ENCODE results near the gene GPHA2. TPM values are rescaled to one million over a fixed set of nuclear protein-coding genes. Genes with fewer than 3 reads are reported as not detected.

GPHA2 gene
- total RNA-seq, 4 donors from 2014 or later: not detected

DNA sequence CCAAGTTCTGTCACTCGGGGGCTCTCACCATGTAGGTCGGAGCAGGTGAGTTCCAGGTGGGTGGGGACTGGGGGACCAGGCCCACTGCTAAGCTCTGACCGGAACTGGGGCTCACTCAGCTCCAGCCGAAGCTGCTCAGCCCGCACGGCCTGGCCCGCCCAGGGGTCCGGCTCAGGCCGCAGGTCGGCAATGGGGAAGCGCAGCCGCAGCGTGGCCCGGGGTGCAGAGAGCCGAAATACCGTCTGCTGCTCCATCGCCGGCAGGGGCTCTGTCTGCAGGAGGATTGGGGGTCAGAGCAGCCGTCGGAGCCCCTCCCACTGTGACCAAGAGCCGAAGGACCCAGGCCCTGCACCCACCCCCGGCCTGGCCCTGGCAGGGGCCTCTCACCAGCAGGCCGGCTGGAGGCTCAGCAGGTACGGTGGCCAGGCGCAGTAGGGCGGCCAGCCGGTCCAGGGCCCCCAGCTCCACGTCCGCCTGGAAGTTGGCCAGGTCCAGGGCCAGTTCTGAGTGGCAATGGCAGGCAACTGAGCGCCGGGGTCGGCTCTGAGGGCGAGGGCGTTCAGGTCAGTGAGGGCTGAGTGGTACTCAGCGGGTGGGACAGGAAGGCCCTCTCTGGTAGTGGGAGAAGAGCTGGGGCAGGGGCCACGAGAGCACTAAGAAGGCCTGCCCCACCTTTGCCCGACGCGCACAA, 25.9 kb downstream of the GPHA2 start:
- DNase-seq (ENCODE audit: extremely low spot score): no peak
- TF ChIP-seq, protein P1, sequence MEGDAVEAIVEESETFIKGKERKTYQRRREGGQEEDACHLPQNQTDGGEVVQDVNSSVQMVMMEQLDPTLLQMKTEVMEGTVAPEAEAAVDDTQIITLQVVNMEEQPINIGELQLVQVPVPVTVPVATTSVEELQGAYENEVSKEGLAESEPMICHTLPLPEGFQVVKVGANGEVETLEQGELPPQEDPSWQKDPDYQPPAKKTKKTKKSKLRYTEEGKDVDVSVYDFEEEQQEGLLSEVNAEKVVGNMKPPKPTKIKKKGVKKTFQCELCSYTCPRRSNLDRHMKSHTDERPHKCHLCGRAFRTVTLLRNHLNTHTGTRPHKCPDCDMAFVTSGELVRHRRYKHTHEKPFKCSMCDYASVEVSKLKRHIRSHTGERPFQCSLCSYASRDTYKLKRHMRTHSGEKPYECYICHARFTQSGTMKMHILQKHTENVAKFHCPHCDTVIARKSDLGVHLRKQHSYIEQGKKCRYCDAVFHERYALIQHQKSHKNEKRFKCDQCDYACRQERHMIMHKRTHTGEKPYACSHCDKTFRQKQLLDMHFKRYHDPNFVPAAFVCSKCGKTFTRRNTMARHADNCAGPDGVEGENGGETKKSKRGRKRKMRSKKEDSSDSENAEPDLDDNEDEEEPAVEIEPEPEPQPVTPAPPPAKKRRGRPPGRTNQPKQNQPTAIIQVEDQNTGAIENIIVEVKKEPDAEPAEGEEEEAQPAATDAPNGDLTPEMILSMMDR (IDR thresholded peaks at IDR 0.05): no peak
- no peak for TF ChIP-seq EP300 (IDR thresholded peaks at IDR 0.05)
- TF ChIP-seq POLR2A (IDR thresholded peaks at IDR 0.05; ENCODE audit: low read depth): no peak
- no peak for TF ChIP-seq POLR2AphosphoS5 (IDR thresholded peaks at IDR 0.05)
- Histone ChIP-seq H3K4me1 (peaks cover 0 to 7% (median 2%) of the 10 kb centered on the region in 4 donors), H3K36me3 (peaks cover 80 to 100% (median 96%) of the 10 kb centered on the region in 4 donors), H3K9me3 (no peaks in the 10 kb centered on the region), H3K4me3 (no peak overlapping the region), H3K27me3 (no peaks in the 10 kb centered on the region), H3K27ac (replicated peaks in 1 of 4) (no peak overlapping the region)
- WGBS: 88% methylated on average over 15 of the region's 39 CpGs
- intact Hi-C loops (cut with DNase I): no loop called here

DNA sequence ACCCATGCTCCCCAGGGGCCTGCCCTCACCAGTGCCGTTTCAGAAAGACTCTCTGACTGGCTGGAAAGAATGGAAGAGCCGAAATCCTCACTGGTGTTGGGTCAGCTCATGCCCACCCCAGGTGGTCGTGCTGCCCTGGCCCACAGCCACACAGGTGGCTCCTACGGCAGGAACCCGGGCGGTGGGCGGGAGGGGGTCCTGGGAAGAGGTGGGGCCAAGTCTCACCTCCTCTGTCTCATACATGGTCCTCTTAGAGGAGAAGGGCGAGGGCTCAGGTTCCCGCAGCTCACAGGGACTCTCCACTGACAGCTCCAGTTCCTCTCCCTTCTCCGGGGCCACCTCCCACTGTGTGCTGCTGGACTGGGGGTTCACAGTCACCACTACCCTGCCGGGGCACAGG, 26.9 kb downstream of the GPHA2 start:
- intact Hi-C loops (cut with DNase I): no loop called here
- H3K4me3 ChIP-seq: no peak overlapping the region
- no peaks in the 10 kb centered on the region for H3K27me3 ChIP-seq
- DNase-seq (ENCODE audit: extremely low spot score): no peak
- WGBS: 89% methylated on average over 3 of the region's 11 CpGs
- H3K4me1 ChIP-seq: no peaks in the 10 kb centered on the region
- H3K36me3 ChIP-seq: peaks cover 80 to 100% (median 97%) of the 10 kb centered on the region in 4 donors
- TF ChIP-seq POLR2A (IDR thresholded peaks at IDR 0.05; ENCODE audit: low read depth): no peak
- TF ChIP-seq POLR2AphosphoS5 (IDR thresholded peaks at IDR 0.05): no peak
- no peak for TF ChIP-seq EP300 (IDR thresholded peaks at IDR 0.05)
- TF ChIP-seq, protein P1 (IDR thresholded peaks at IDR 0.05): no peak
- H3K27ac ChIP-seq (replicated peaks in 1 of 4): no peak overlapping the region
- no peaks in the 10 kb centered on the region for H3K9me3 ChIP-seq

DNA sequence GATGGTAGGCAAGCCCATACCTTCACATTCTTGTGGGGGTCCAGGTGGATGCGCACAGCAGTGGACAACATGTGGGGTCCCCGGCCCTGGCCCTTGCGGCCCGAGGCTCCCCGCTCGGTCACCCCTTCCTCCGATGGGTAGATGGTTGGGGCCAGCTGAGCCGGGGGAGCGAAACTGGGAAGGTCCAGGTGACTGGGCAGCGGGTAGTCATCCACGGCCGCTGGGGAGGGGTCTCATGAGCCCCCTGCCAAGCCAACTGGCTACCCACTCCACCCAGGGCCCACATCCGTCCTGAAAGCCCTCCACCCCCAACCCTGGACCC, 29.4 kb downstream of the GPHA2 start:
- Histone ChIP-seq H3K36me3 (peaks cover 78 to 100% (median 97%) of the 10 kb centered on the region in 4 donors), H3K4me1 (no peaks in the 10 kb centered on the region), H3K27me3 (no peaks in the 10 kb centered on the region), H3K4me3 (no peak overlapping the region), H3K27ac (replicated peaks in 1 of 4) (no peak overlapping the region), H3K9me3 (no peaks in the 10 kb centered on the region)
- intact Hi-C loops (cut with DNase I): no loop called here
- DNase-seq (ENCODE audit: extremely low spot score): no peak
- TF ChIP-seq EP300 (IDR thresholded peaks at IDR 0.05): no peak
- TF ChIP-seq POLR2AphosphoS5 (IDR thresholded peaks at IDR 0.05): no peak
- TF ChIP-seq POLR2A (IDR thresholded peaks at IDR 0.05; ENCODE audit: low read depth): no peak
- TF ChIP-seq, protein P1 (IDR thresholded peaks at IDR 0.05): no peak
- 100% methylated on average over 1 of the region's 13 CpGs for WGBS

DNA sequence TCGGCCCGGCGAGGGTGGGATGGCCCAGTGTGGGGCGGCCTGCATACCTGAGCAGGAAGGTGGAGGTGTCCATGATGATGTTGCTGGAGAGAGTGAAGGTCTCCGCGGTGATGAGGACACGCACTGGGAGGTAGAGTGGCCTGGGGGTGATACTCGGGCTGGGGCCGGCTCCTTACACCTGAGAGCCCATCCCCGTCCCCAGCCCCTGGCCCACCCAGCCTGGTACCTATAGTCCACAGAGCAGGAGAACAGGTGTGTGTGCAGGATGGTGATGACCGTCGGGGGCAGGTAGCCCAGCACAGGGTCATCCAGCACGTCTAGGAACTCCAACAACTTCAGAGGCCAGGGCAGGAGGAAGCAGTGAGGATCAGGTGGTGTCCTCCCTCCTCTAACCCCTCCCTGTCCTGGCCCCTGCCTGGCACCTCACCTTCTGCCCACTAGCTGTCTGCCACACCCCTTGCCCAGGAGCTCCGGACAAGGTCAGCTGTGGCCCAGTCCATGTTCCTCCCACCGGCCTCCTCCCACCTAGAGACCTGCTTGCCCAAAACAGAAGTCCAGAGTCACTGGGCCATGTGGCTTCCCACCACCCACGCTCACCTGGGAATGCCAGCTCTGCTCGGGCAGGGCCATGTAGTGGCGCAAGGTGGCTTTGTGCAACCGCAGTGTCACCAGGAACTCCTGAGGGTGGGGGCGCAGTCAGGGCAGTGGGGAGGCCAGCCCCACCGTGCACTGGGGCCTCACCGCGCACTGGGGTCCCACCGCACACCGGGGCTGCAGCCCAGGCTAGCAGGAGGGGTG, 30.0 kb downstream of the GPHA2 start:
- Histone ChIP-seq H3K4me3 (no peak overlapping the region), H3K27ac (replicated peaks in 1 of 4) (no peak overlapping the region), H3K9me3 (no peaks in the 10 kb centered on the region), H3K36me3 (peaks cover 76 to 100% (median 97%) of the 10 kb centered on the region in 4 donors), H3K27me3 (no peaks in the 10 kb centered on the region), H3K4me1 (no peaks in the 10 kb centered on the region)
- TF ChIP-seq, protein P1 (IDR thresholded peaks at IDR 0.05): no peak
- TF ChIP-seq POLR2AphosphoS5 (IDR thresholded peaks at IDR 0.05) (no peak), EP300 (IDR thresholded peaks at IDR 0.05) (no peak), POLR2A (IDR thresholded peaks at IDR 0.05; ENCODE audit: low read depth) (no peak)
- intact Hi-C loops (cut with DNase I): no loop called here
- no peak for DNase-seq (ENCODE audit: extremely low spot score)
- WGBS: 89% methylated on average over 16 of the region's 25 CpGs

Measured in esophagus muscularis mucosa (tissue), 4 donors.